ENCODE measurements around the gene FYTTD1.

GRCh38 chr3:197753263-197753662, 3.6 kb downstream of the FYTTD1 start:
- TF ChIP-seq CTCF (IDR thresholded peaks at IDR 0.05) (no peak), ZFX (IDR thresholded peaks at IDR 0.05; ENCODE audit: borderline replicate concordance) (no peak)
